Aorta (tissue), 5 donors: Measurements from ENCODE around the gene MEFV. TPM values are rescaled to one million over a fixed set of nuclear protein-coding genes. Genes with fewer than 3 reads are reported as not detected.

Source experiments
- ATAC-seq: fragments of 200-7000 bp; cut with Tn5 transposase; one replicate; pipeline ENCODE4 v1.9.1; 2022; ENCODE audit warnings: moderate library complexity; ENCODE audit not compliant: low FRiP score
- DNase-seq, 2 donors: peaks; one replicate each; pipeline ENCODE4 v3.0.0-alpha.2; 2020
- H3K27ac ChIP-seq, 2 donors: one replicate each; pipeline ENCODE4 v1.5.1; 2013; ENCODE audit warnings: low read length in 2 of 2, mild to moderate bottlenecking in 2 of 2, moderate library complexity in 2 of 2, control low read depth in 1 of 2, inconsistent platforms in 1 of 2, low read depth in 1 of 2
- H3K27me3 ChIP-seq, 2 donors: one replicate each; pipeline ENCODE4 v1.6.1; 2013; ENCODE audit warnings: control low read depth in 1 of 2, low read length in 1 of 2, mild to moderate bottlenecking in 1 of 2, moderate library complexity in 1 of 2; ENCODE audit not compliant: insufficient read depth in 2 of 2, control insufficient read depth in 1 of 2
- H3K36me3 ChIP-seq, 2 donors: one replicate each; pipeline ENCODE4 v1.6.1; 2013; ENCODE audit warnings: control low read depth in 1 of 2, low read length in 1 of 2, mild to moderate bottlenecking in 1 of 2; ENCODE audit not compliant: insufficient read depth in 2 of 2, control insufficient read depth in 1 of 2
- H3K4me1 ChIP-seq, 2 donors: one replicate each; pipeline ENCODE4 v1.6.1; 2013; ENCODE audit warnings: low read length in 2 of 2, control low read depth in 1 of 2, mild to moderate bottlenecking in 1 of 2, moderate library complexity in 1 of 2; ENCODE audit not compliant: insufficient read depth in 2 of 2, control insufficient read depth in 1 of 2
- H3K4me3 ChIP-seq, 2 donors: one replicate each; pipeline ENCODE4 v1.5.1; 2013; ENCODE audit warnings: low read length in 2 of 2, control low read depth in 1 of 2, mild to moderate bottlenecking in 1 of 2
- H3K9me3 ChIP-seq: one replicate; pipeline ENCODE4 v1.6.1; 2013; ENCODE audit warnings: mild to moderate bottlenecking, low read length; ENCODE audit not compliant: control insufficient read depth
- WGBS, 2 donors: extraction: QIAGEN DNeasy Blood & Tissue Kit; methylation state at CpG; one replicate each; pipeline ENCODE4 v1.1.7; 2013; 5-methylcytosine and 5-hydroxymethylcytosine counted together
- intact Hi-C, 2 donors: fragments of 100-400 bp; cut with DNase I; formaldehyde crosslinking; loops; one replicate each; pipeline versions ENCODE4 v1.14.2 to v1.15.0; 2022
- polyA plus RNA-seq, 2 donors: library from polyadenylated mRNA; stranded (reverse); fragments of 200-250 nt; gene quantifications; one replicate each; pipeline ENCODE4 v1.2.3, GENCODE V29; 2013
- total RNA-seq, 2 donors: library from RNA; stranded (reverse); fragmentation: NEBNext Ultra II Directional; extraction: Animal tissue kit (Norgen Biotek cat#: 25700); gene quantifications; one replicate each; pipeline ENCODE4 v1.2.1, GENCODE V29; 2021
- donor health status: healthy with polysubstance abuse.
- donor health status: Bipolar disorder and iron deficiency.
- donor health status: DM: no; HTN: no; CAD: no.
- donor health status: DM: no; HTN: no; CAD: no.
- donor health status: DM: yes; HTN: yes; CAD: no.

MEFV gene
- total and polyA plus RNA-seq, 4 donors, result 0.20 to 4.5 (median 2.3) TPM

DNA sequence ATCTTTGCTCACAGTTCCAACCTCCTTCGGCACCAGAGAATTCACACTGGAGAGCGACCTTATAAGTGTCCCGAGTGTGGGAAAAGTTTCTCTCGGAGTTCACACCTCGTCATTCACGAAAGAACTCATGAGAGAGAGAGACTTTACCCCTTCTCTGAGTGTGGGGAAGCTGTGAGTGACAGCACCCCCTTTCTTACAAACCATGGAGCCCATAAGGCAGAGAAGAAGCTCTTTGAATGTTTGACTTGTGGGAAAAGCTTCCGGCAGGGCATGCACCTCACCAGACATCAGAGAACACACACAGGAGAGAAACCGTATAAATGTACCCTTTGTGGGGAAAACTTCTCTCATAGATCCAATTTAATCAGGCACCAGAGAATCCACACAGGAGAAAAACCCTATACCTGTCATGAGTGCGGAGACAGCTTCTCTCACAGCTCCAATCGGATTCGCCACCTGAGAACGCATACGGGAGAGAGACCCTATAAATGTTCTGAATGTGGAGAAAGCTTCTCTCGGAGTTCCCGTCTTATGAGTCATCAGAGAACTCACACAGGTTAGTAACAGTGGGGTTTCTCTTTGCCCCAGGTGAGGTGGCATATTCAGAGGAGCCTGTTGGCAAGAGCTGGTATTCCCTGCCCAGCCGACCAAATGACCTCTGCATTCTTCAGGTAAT is 33.7 kb upstream of the MEFV start:
- ATAC-seq, result no peak

DNA sequence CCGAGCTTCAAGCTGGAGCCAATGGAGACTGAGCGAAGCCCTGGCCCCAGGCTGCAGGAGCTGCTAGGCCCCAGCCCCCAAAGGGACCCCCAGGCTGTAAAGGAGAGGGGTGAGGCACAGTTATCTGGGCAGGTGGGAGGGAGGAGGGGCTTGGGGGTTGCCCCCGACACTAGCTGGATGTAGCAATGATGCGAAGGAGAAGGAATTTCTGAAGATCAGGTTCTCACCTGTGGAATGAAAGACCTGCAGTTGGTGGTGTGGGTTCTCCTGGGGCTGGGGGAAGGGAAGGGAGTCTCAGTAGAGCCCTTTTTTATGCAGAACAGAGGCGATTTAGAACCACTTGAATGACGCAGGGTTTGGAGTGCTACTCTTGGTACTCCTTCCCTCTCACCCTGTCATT is 28.7 kb upstream of the MEFV start:
- DNase-seq (no peak), ATAC-seq (no peak)
- intact Hi-C loops, result loop anchor here in 1 of 2 donors (10.0 kb wide), 1 partner anchor 170 kb away; no protein-coding TSS in a partner anchor
- H3K4me1 ChIP-seq, result no peaks in the 10 kb centered on the region
- 79 to 90% methylated on average over 6 of the region's 6 CpGs for WGBS, 2 donors
- H3K27ac ChIP-seq, result no peak overlapping the region
- H3K4me3 ChIP-seq, result no peak overlapping the region
- H3K27me3 ChIP-seq, result no peaks in the 10 kb centered on the region
- peaks cover 15% of the 10 kb centered on the region for H3K9me3 ChIP-seq
- H3K36me3 ChIP-seq, result peaks cover 10 to 15% of the 10 kb centered on the region in 2 donors

More for the DNA sequence above, 33.7 kb upstream of the MEFV start:
- Histone ChIP-seq H3K9me3 (peaks cover 33% of the 10 kb centered on the region), H3K27ac (no peak overlapping the region), H3K4me1 (no peaks in the 10 kb centered on the region), H3K4me3 (no peak overlapping the region), H3K36me3 (peaks cover 25 to 26% of the 10 kb centered on the region in 2 donors), H3K27me3 (no peaks in the 10 kb centered on the region)
- WGBS, 2 donors, result 98 to 99% methylated on average over 16 of the region's 16 CpGs
- no peak for DNase-seq
- intact Hi-C loops, result loop anchor here in 1 of 2 donors (10.0 kb wide), 1 partner anchor 165 kb away; no protein-coding TSS in a partner anchor

DNA sequence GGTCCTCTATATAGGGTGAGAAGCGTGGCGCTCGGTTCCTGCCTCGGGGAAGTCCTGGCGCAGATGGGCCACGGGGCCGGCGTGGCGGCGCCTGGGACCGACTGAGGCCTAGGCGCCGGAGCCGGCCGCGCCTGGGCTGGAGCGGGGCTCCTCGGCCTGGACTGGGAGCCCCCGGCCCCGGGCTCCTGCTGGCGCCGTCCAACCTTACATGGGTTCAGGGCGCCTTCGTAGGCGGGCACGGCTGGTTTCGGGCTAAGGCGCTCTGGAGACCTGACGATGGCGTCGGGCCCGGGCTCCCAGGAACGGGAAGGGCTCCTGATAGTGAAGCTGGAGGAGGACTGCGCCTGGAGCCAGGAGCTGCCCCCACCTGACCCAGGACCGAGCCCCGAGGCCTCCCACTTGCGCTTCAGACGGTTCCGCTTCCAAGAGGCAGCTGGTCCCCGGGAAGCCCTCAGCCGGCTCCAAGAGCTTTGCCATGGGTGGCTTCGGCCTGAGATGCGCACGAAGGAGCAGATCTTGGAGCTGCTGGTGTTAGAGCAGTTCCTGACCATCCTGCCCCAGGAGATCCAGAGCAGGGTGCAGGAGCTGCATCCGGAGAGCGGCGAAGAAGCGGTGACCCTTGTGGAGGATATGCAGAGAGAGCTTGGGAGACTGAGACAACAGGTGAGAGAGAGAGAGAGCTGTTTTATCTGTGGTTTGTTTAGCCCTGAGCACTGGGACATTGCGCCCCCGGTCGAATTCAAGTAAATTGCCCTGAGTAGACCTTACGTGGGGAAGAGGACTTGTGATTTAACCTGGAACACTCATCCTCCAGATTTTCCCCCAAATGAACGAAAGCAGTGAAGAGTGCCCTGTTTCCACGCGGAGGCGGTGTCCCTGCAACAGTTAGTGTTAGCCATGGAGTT is 27.4 kb upstream of the MEFV start:
- DNase-seq (peak; percentile 55 to 78), ATAC-seq (no peak)
- Histone ChIP-seq H3K27me3 (no peaks in the 10 kb centered on the region), H3K9me3 (peaks cover 6% of the 10 kb centered on the region), H3K4me1 (no peaks in the 10 kb centered on the region), H3K4me3 (peak overlapping the region; percentile 77 to 80), H3K27ac (peak overlapping the region; percentile 73 to 84), H3K36me3 (peaks cover 4 to 9% of the 10 kb centered on the region in 2 donors)
- 5 to 6% methylated on average over 52 to 56 of the region's 56 CpGs for WGBS, 2 donors
- intact Hi-C loops, result loop anchor here (2.0 to 10.0 kb wide), 5 partner anchors 17 to 263 kb away; partner anchors contain the start of genes TNFRSF12A (in 1 of the 2), ZNF174 (in 1 of the 2) and ZSCAN32 (in 1 of the 2)

DNA sequence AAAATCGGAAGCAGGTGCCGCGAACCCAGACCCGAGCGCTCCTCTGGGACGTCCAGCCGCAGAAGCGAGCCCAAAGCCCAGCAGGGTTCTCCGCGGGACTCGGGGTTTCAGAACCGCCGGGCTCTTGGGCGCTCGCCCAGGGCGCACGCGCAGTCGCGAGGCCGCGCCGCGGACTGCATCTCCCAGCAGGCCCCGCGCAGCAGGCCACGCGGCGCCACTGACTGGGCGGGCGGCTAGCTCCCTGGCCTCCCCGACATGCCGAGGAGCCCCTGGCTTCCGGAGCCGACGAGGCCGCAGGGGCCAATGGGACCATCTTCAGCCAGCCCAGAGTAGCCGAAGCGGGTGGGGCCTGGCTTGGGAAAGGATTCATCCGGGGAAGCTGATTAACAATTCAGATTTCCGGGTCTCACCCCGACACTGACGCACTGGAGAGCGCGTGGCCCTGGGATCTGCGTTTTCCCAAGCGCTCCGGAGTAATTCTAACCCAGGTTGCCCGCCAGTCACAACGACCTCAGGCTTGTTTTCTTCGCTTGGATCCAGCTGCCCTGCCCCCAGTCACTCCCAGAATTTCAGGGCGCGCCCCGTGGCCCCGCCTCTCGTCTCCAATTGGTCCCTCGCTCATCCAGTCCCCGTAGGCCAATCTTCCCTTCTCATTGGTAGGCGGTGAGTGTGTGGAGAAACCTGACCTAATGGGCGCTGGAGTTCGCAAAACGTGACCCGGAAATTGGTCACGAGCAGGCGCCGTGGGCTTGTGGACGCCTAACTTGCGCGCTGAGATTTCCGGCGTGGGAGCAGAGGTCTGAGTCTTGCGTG is 26.5 kb upstream of the MEFV start, which contains the start of gene ZNF263:
TSS of gene ZNF263 (plus strand) at position 762 of the 813 bp plus-strand sequence. CDS start 328 bp downstream, outside the sequence.
- WGBS, 2 donors, result 0% methylated on average over 72 of the region's 72 CpGs
- peak within 1 kb of the TSS; percentile 77 to 80 for H3K4me3 ChIP-seq

DNA sequence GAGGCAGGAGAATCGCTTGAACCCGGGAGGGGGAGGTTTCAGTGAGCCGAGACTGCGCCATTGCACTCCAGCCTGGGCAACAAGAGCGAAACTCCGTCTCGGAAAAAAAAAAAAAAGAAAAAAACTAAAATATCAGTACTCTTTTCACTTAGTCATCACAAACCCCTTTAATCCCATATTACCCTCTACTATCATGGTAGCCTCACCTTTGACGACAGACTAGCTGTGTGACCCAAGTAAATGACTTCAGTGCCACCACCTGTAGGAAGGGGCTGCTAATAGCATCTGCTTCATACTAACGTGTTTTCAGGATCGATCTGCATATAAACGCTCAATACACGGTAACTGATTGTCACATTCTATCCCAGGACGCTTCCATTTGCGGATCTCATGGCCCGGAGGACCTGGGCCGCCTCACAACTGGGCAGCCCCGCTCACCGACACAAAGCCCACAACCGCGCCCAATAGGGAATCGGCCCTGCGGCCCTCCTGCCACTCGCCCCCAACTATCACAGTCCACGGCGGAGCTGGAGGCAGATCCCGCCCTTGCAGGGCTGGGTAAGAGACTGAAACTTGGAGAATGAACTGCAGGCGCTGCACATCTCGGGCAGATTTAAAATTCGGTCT is 25.8 kb upstream of the MEFV start:
- Histone ChIP-seq H3K27ac (peak overlapping the region in 1 of 2 donors; percentile 34), H3K4me1 (no peaks in the 10 kb centered on the region), H3K27me3 (no peaks in the 10 kb centered on the region), H3K36me3 (peaks cover 4 to 7% of the 10 kb centered on the region in 2 donors), H3K9me3 (peaks cover 4% of the 10 kb centered on the region), H3K4me3 (peak overlapping the region; percentile 22 to 51)
- intact Hi-C loops, result loop anchor here (2.0 to 10.0 kb wide), 5 partner anchors 15 to 261 kb away; partner anchors contain the start of genes TNFRSF12A (in 1 of the 2), ZNF174 (in 1 of the 2) and ZSCAN32 (in 1 of the 2)
- 14 to 16% methylated on average over 29 of the region's 29 CpGs for WGBS, 2 donors
- ATAC-seq (peak; percentile 45), DNase-seq (no peak)

More for the DNA sequence above, 26.5 kb upstream of the MEFV start, which contains the start of gene ZNF263:
- intact Hi-C loops, result loop anchor here (2.0 to 10.0 kb wide), 5 partner anchors 16 to 262 kb away; partner anchors contain the start of genes TNFRSF12A (in 1 of the 2), ZNF174 (in 1 of the 2) and ZSCAN32 (in 1 of the 2)
- Histone ChIP-seq H3K4me1 (no peaks in the 10 kb centered on the region), H3K9me3 (peaks cover 4% of the 10 kb centered on the region), H3K27ac (peak within 1 kb of the TSS; percentile 84 to 93), H3K36me3 (peaks cover 4 to 7% of the 10 kb centered on the region in 2 donors), H3K27me3 (no peaks in the 10 kb centered on the region)
- peak; percentile 98 for ATAC-seq
- DNase-seq, result peak; percentile 97 to 98

DNA sequence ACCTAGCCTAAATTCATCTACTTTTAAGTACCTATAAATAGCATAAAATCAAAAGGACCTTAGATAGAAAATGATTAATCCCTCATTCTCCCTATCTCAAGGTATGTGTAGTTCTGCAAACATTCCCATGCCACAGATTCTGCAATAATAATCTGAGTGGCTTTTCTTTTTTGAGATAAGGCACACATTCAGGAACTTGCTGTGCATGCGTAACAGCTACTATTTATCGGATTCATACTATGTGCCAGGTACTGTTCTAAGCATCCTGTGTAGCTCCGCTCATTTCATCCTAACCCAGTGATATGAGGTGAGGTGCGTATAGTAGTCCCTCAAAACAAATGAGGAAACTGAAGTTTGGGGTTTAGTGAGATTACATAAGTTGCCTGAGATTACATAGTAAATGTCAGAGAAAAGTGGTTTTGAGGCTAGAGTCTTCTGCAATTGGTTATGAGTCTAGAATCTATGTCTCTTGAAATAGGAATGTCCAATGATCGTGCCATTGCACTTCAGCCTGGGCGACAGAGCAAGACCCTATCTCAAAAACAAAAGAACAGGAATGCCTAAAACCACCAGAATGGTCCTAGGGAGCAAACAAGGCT is 24.9 kb upstream of the MEFV start:
- peaks cover 4 to 5% of the 10 kb centered on the region in 2 donors for H3K36me3 ChIP-seq
- intact Hi-C loops, result loop anchor here (5.0 to 10.0 kb wide), 3 partner anchors 121 to 176 kb away; partner anchors contain the start of genes ZNF174 (in 1 of the 2) and ZSCAN32 (in 1 of the 2)
- H3K4me1 ChIP-seq, result no peaks in the 10 kb centered on the region
- peaks cover 4% of the 10 kb centered on the region for H3K9me3 ChIP-seq
- 92 to 93% methylated on average over 6 of the region's 6 CpGs for WGBS, 2 donors
- no peaks in the 10 kb centered on the region for H3K27me3 ChIP-seq
- DNase-seq, result no peak
- no peak overlapping the region for H3K27ac ChIP-seq
- no peak for ATAC-seq
- H3K4me3 ChIP-seq, result no peak overlapping the region

DNA sequence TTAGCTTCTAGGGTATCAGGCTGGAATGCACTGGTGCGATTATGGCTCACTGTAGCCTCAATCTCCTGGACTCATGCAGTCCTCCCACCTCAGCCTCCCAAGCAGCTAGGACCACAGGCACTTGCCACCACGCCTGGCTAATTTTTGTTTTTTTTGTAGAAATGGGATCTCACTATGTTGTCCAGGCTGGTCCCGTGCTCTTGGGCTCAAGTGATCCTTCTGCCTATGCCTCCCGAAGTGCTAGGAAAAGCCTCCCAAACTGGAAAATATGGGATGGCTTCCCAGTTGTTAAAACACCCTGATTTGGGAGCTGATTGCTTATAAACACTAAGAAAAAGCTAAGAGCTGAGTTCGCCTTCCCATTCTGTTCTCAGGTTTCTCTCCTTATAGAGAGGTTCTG is 20.2 kb upstream of the MEFV start:
- ATAC-seq, result no peak

More for the DNA sequence above, 20.2 kb upstream of the MEFV start:
- 82 to 85% methylated on average over 5 of the region's 5 CpGs for WGBS, 2 donors
- Histone ChIP-seq H3K4me3 (no peak overlapping the region), H3K27me3 (no peaks in the 10 kb centered on the region), H3K36me3 (no peaks in the 10 kb centered on the region), H3K4me1 (no peaks in the 10 kb centered on the region), H3K9me3 (no peaks in the 10 kb centered on the region), H3K27ac (no peak overlapping the region)
- intact Hi-C loops, result loop anchor here in 1 of 2 donors (5.0 kb wide), 1 partner anchor 44 kb away; no protein-coding TSS in a partner anchor
- DNase-seq, result no peak
